ENCODE measurements around the gene MICU1.
A peak's percentile ranks its signal among the peaks of the same experiment; 100 is the strongest.
"Not testable (repeated sequence)": the region's sequence is repeated elsewhere in the genome, so short reads cannot be mapped to it uniquely, and the experiment has no call there.

MICU1 gene

DNA sequence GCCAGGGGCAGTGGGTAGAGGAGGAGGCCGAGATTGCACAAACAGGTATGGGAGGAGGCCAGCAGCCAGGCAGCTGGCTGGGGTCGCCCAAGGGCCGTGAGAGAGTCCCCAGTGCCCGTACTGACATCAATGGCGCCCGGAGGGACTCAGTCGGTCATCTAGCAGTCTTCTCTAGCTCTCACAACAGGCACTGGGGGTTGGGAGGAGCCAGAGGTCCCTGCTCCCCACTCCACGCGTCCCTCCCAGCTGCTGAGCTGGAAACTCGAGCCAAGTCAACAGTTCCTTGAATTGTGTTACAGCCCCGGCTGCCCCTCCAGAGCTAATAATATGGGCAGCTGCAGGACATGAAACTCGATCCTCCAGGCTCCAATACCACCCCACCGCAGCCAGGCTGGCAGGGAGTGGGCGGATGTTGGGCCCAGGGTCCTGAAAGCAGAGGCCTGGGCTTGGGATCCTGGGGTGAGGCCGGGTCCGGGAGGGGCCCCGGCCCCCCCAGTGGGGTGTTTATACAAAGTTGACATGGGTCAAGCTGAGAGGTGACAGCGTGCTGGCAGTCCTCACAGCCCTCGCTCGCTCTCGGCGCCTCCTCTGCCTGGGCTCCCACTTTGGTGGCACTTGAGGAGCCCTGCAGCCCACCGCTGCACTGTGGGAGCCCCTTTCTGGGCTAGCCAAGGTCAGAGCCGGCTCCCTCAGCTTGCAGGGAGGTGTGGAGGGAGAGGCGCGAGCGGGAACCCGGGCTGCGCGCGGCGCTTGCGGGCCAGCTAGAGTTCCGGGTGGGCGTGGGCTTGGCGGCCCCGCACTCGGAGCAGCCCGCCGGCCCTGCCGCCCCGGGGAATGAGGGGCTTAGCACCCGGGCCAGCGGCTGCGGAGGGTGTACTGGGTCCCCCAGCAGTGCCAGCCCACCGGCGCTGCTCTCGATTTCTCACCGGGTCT is 300.4 kb downstream of the MICU1 start:
- DNase-seq = not testable (repeated sequence)

DNA sequence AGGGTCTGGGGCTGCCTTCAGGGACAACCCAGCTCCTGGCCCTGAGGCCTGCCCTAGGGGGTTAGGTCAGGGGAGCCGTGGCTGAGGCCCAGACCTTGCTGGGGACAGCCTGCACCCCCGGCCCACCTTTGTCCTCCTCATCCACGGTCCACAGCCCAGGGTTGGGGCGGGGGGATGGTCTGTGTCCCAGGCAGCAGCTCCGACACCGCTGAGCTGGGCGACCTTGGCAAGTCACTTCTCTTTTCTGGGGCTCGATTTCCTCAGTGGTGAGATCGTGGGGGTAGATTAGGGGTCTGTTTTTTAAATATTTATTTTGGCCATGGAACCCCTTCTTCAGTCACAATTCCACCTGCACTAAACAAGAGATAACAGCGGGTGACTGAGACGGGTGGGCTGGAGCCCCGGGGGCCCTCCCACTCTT is 302.1 kb downstream of the MICU1 start:
- no peak for DNase-seq

DNA sequence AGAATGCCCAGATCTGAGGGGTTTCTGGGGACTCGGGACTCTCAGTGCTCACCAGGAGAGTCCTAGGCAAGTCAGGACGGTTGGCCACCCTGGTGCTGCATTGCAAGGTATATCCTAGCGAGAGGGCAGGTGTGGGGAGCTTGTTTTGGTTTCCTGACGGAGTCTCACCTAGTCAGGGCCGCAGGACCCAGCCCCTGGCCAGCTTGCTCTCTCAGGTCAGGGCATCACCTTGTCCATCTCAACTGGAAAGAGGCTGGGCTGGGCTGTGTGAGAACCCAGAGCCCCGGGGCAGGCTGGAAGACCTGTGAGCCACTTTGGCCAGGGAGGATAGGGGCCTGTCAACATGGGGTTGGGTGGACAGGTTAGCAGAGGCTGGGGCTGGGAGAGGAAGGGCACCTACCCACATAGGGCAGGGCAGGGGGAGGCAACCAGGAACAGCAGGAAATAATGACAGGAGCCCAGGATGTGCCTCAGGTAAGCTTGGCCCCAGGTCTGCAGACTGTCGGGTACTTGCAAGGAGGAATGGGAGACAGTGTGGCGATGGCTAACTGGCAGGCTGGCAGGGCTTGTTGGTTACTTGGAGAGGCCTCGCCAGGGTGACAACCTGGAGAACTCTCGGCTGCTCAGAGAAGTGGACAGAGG is 302.6 kb downstream of the MICU1 start:
- no peak for DNase-seq

DNA sequence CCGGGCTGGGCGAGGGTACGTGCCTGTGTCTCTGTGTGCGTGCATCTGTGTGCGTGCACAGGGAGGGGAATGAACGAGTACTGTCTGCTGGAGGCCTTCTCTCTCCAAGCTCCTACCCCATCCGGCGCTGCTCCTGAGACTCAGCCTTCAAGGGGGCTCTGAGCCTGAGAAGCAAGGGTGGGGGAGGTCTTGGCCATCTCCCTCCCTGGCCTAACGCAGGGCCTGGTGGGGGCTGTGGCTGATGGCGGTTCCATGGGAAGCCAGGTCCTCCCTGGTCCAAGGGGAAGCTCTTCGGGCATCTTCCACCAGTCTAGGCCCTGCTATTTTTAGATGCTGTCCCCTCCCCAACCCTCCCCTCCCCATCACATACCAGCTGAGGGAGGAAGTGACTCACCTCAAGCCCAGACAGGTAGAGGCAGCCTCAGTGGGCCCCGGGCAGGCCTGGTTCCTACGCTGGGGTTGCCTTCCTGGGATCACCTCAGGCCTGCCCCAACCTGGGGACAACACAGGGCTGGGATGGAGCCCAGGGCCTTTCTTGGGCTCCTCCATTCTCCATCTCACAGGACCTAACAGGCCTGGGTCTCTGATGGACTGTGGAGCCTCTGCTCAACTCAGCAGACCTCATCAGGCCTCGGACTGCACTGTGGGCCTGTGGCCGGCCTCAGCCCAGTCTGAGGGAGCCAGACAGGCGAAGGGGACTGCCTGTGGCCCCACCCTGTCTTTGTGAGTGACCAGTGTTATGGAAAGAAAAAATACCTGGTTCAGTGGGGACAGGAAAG is 303.4 kb downstream of the MICU1 start:
- no peak for DNase-seq

DNA sequence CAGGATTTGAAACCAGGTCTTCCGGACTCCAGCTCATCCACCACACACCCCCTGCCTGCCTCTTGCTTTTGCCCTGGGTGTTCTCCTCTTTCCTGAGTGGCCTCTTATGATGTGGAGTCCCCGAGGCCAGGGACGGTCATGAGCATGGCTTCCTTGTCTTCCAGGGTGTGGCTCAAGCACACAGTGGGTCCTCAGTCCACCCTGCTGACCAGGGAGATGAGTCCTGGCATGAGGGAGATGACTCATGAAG is 303.9 kb downstream of the MICU1 start:
- peak; percentile 57 to 73 (median 62) for DNase-seq

DNA sequence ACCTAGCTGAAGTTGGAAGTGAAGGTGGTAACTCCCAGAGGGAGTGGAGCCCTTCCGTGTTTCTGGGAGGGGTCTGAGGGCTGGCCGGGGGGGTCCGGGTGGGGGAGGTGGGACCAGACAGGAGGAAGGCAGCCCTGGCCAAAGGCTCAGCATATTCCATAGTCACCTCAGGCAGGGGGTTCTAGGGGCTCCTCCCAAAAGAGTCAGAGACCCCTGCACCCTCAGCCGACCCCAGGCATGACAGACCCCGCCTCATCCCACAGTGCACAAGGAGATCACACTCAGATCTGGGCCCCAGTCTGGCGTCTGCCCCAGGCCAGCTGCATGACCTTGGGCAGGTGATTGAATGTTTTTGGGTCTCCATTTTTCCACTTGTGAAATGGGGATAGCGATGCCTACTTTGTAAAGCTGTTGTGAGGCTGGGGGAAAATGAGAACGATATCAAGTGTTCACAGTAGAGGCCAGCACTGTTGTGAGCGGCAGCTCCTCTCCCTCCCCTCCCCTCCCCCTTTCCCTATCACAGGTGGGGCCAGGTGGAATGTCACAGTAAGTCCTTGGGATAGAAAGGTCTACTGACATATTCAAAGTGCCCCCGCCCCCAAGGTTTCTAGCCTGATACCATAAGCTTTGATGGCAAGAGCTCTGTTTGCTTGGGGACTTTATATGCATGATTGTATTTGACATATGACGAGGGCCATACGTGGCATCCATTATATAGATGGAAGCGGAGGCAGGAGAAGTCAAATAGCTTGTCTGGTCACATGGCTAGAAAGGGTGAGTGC is 304.4 kb downstream of the MICU1 start:
- no peak for DNase-seq

DNA sequence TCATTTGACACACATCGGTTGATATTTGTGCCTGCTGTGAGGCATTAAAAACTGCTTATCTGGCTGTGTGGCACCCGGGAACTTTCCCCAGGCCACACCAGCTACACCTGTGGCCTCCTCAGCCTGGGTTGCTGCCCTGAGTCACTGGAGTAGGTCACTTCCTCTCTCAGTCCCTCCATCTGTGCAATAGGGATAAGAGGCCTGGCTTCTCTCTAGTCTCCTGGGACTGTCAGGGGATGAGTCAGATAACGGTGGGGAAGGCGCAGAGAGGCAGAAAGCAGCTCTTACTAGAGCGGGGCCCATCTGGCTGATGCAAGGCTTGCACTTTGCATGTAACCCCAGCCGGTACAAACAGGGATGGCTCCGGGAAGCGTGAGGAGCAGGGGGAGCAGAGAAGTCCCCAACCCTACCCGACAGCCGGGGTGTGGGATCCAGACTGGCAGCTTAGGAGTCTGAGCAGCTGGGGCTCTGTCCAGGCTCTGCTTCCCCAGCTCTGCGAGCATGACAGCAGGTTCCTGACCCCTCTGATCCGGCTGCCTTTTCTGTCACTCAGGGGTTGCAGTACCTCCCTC is 305.1 kb downstream of the MICU1 start:
- peak; percentile 91 to 96 (median 93) for DNase-seq

DNA sequence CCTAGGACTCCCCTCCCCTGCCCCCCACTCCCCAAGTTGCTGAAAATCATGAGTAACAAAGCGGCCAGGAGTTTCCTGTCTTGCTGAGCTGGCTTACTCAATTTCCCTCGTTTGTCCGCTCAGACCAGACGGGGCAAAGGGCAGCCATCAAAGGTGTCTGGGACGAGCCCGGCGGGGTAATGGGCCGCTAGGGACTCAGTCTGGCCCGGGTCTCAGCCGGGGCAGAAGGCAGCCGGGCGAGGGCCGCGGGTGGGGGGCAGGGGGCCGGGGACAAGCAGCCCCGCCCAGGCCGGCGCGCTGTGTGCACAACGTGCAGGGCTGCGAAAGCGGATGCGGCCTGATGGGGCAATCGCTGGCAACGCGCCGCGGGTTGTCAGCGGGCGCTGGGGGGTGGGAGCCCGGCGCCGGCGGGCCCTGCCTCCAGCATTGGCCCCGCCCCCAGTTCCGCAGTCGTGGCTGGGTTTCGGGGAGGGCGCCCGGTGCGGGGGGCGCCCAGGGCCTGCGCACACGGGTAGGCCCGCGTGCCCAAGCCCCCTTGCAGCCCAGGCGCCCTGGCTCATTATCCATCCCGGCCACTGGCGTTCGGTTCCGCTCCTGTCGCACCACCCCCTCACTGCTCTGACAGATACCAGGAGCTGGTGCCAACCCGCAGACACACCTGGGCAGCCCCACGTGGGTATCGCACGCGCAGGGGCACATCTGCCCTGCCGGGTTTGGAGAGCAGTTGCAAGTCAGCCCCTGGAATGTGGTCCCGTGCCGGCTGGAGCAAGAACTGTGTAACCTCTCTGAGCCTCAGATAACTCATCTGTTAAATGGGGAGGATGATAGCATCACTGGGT is 306.2 kb downstream of the MICU1 start:
- DNase-seq = peak; percentile 94 to 95 (median 94)

DNA sequence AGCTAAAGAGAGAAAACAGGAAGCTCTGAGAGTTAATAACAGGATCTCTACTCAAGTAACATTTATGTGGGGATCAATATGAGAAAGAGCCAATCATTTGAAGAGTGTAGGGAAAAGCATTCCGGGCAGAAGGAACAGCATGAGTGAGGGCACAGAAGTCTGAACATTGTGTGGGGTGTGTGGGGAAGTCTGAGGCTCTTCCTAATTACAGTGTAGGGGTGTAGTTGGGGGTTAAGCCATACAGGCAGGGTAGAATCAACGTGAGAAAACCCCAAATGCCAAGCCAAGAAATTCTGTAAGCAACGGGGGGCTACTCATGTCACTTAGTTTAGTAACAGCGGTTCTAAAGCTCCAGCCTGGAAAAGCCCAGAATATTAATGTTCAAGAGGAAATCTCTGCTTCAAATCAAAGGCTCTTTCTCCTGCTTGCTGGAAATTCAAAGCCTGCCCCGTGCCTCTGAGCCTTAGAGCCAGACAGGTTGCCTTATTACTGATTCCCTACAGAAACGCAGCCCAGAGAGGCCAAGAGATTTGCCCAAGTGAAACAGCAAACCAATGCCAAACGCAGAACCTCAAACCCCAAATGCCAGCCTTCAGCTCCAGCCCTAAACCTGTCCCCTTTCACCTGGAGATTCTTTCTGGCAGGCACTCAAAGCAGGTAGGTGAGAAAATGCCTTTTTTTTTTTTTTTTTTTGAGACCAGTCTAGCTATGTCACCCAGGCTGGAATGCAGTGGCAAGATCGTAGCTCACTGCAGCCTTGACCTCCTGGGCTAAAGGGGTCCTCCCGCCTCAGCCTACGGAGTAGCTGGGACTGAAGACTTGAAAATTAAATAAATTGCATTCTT is 307.2 kb downstream of the MICU1 start:
- DNase-seq = no peak

Data from suppressor macrophage treated with lipopolysaccharide for 1 hour (primary cell).